ENCODE data around the gene RHBDL3.

The RHBDL3 gene

GRCh38 chr17:32289471-32290070, 23.9 kb downstream of the RHBDL3 start:
- H3K4me3 ChIP-seq (ENCODE audit: low read depth, low read length), result no peak overlapping the region
- H3K27ac ChIP-seq, result no peak overlapping the region
- H2AFZ ChIP-seq, result no peak overlapping the region
- H3K36me3 ChIP-seq (ENCODE audit: control insufficient read depth, insufficient read depth, low read length), result no peaks in the 10 kb centered on the region
- no peaks in the 10 kb centered on the region for H3K79me2 ChIP-seq
- H3K4me2 ChIP-seq (ENCODE audit: low read length), result no peak overlapping the region
- H3K9ac ChIP-seq, result no peak overlapping the region
- no peaks in the 10 kb centered on the region for H3K27me3 ChIP-seq (ENCODE audit: control insufficient read depth, insufficient read depth, low read length)
- no peaks in the 10 kb centered on the region for H3K4me1 ChIP-seq
- TF ChIP-seq, protein P1, sequence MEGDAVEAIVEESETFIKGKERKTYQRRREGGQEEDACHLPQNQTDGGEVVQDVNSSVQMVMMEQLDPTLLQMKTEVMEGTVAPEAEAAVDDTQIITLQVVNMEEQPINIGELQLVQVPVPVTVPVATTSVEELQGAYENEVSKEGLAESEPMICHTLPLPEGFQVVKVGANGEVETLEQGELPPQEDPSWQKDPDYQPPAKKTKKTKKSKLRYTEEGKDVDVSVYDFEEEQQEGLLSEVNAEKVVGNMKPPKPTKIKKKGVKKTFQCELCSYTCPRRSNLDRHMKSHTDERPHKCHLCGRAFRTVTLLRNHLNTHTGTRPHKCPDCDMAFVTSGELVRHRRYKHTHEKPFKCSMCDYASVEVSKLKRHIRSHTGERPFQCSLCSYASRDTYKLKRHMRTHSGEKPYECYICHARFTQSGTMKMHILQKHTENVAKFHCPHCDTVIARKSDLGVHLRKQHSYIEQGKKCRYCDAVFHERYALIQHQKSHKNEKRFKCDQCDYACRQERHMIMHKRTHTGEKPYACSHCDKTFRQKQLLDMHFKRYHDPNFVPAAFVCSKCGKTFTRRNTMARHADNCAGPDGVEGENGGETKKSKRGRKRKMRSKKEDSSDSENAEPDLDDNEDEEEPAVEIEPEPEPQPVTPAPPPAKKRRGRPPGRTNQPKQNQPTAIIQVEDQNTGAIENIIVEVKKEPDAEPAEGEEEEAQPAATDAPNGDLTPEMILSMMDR (IDR thresholded peaks at IDR 0.05), result no peak
- H3K9me3 ChIP-seq (ENCODE audit: control insufficient read depth, low read length), result no peaks in the 10 kb centered on the region

- no peaks in the 10 kb centered on the region for H3K27me3 ChIP-seq (ENCODE audit: control insufficient read depth, insufficient read depth, low read length)
- no peak overlapping the region for H3K9ac ChIP-seq
- no peak overlapping the region for H3K27ac ChIP-seq
- TF ChIP-seq, protein P1 (IDR thresholded peaks at IDR 0.05), result no peak
- H3K4me1 ChIP-seq, result no peaks in the 10 kb centered on the region
- no peaks in the 10 kb centered on the region for H3K79me2 ChIP-seq
- no peaks in the 10 kb centered on the region for H3K9me3 ChIP-seq (ENCODE audit: control insufficient read depth, low read length)
- no peak overlapping the region for H3K4me2 ChIP-seq (ENCODE audit: low read length)
- H3K4me3 ChIP-seq (ENCODE audit: low read depth, low read length), result no peak overlapping the region
- H2AFZ ChIP-seq, result no peak overlapping the region
- no peaks in the 10 kb centered on the region for H3K36me3 ChIP-seq (ENCODE audit: control insufficient read depth, insufficient read depth, low read length)
Measured at GRCh38 chr17:32292094-32292493, 26.5 kb downstream of the RHBDL3 start.

- Histone ChIP-seq H3K4me3 (ENCODE audit: low read depth, low read length) (no peak overlapping the region), H2AFZ (no peak overlapping the region)
Measured at GRCh38 chr17:32297424-32297823, 31.8 kb downstream of the RHBDL3 start.

DNA sequence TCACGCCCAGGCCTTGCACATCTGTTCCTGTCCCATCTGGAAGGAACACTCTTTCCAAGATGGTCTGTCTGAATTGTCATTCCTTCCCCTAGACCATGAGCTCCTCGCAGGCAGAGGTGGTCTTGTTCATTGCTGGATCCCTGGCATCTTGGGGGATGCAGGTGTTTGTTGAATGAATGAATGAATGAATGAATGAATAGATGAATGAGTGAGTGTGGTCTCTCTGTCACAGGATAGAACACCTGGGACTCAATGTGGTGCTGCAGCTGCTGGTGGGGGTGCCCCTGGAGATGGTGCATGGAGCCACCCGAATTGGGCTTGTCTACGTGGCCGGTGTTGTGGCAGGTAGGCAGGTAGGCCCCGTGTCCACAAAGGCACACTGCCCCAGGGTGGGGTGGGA, 32.2 kb downstream of the RHBDL3 start:
- Histone ChIP-seq H3K9me3 (ENCODE audit: control insufficient read depth, low read length) (no peaks in the 10 kb centered on the region), H3K4me1 (no peaks in the 10 kb centered on the region), H3K79me2 (no peaks in the 10 kb centered on the region), H3K27ac (no peak overlapping the region), H3K4me2 (ENCODE audit: low read length) (no peak overlapping the region), H2AFZ (no peak overlapping the region), H3K9ac (no peak overlapping the region), H3K27me3 (ENCODE audit: control insufficient read depth, insufficient read depth, low read length) (no peaks in the 10 kb centered on the region), H3K4me3 (ENCODE audit: low read depth, low read length) (no peak overlapping the region), H3K36me3 (ENCODE audit: control insufficient read depth, insufficient read depth, low read length) (no peaks in the 10 kb centered on the region)
- TF ChIP-seq, protein P1 (IDR thresholded peaks at IDR 0.05), result no peak

More at GRCh38 chr17:32297424-32297823, 31.8 kb downstream of the RHBDL3 start:
- no peaks in the 10 kb centered on the region for H3K27me3 ChIP-seq (ENCODE audit: control insufficient read depth, insufficient read depth, low read length)
- no peak overlapping the region for H3K9ac ChIP-seq
- H3K4me1 ChIP-seq, result no peaks in the 10 kb centered on the region
- no peaks in the 10 kb centered on the region for H3K79me2 ChIP-seq
- H3K36me3 ChIP-seq (ENCODE audit: control insufficient read depth, insufficient read depth, low read length), result no peaks in the 10 kb centered on the region
- no peak overlapping the region for H3K4me2 ChIP-seq (ENCODE audit: low read length)
- TF ChIP-seq, protein P1 (IDR thresholded peaks at IDR 0.05), result no peak
- H3K27ac ChIP-seq, result no peak overlapping the region
- no peaks in the 10 kb centered on the region for H3K9me3 ChIP-seq (ENCODE audit: control insufficient read depth, low read length)

- H2AFZ ChIP-seq, result no peak overlapping the region
- H3K36me3 ChIP-seq (ENCODE audit: control insufficient read depth, insufficient read depth, low read length), result no peaks in the 10 kb centered on the region
- no peak overlapping the region for H3K4me2 ChIP-seq (ENCODE audit: low read length)
- TF ChIP-seq, protein P1 (IDR thresholded peaks at IDR 0.05), result no peak
- H3K79me2 ChIP-seq, result no peaks in the 10 kb centered on the region
- H3K27ac ChIP-seq, result no peak overlapping the region
- H3K9ac ChIP-seq, result no peak overlapping the region
- H3K9me3 ChIP-seq (ENCODE audit: control insufficient read depth, low read length), result no peaks in the 10 kb centered on the region
- H3K4me1 ChIP-seq, result no peaks in the 10 kb centered on the region
- H3K4me3 ChIP-seq (ENCODE audit: low read depth, low read length), result no peak overlapping the region
- no peaks in the 10 kb centered on the region for H3K27me3 ChIP-seq (ENCODE audit: control insufficient read depth, insufficient read depth, low read length)
Measured at GRCh38 chr17:32298298-32298697, 32.7 kb downstream of the RHBDL3 start.

All from parathyroid adenoma (tissue), 2 donors.